ENCODE data around the gene USP44. TPM values are rescaled to one million over a fixed set of nuclear protein-coding genes. Genes with fewer than 3 reads are reported as not detected.

Gene USP44
- total RNA-seq, 2 donors from 2014 or later: 0.22 to 0.80 TPM

GRCh38 chr12:95473884-95474659, 77.2 kb downstream of the USP44 start, which contains the start of gene METAP2:
TSS of gene METAP2 (plus strand) at chr12:95474152. CDS start at chr12:95474180, 28 bp downstream.
- Histone ChIP-seq H3K27ac (peak within 1 kb of the TSS; percentile 94), H3K4me3 (peak within 1 kb of the TSS; percentile 85), H3K27me3 (no peaks in the 10 kb centered on the region), H3K9ac (ENCODE audit: low read depth in 2 of 2, low read length in 2 of 2) (peak within 1 kb of the TSS; percentile 83 to 94), H3K4me1 (no peaks in the 10 kb centered on the region), H3K36me3 (no peaks in the 10 kb centered on the region), H3K9me3 (no peaks in the 10 kb centered on the region)
- DNase-seq: peak; percentile 97
- intact Hi-C loops (cut with DNase I): loop anchor here (10.0 kb wide), 1 partner anchor 249 kb away; no protein-coding TSS in a partner anchor
- TF ChIP-seq, protein P1, sequence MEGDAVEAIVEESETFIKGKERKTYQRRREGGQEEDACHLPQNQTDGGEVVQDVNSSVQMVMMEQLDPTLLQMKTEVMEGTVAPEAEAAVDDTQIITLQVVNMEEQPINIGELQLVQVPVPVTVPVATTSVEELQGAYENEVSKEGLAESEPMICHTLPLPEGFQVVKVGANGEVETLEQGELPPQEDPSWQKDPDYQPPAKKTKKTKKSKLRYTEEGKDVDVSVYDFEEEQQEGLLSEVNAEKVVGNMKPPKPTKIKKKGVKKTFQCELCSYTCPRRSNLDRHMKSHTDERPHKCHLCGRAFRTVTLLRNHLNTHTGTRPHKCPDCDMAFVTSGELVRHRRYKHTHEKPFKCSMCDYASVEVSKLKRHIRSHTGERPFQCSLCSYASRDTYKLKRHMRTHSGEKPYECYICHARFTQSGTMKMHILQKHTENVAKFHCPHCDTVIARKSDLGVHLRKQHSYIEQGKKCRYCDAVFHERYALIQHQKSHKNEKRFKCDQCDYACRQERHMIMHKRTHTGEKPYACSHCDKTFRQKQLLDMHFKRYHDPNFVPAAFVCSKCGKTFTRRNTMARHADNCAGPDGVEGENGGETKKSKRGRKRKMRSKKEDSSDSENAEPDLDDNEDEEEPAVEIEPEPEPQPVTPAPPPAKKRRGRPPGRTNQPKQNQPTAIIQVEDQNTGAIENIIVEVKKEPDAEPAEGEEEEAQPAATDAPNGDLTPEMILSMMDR (IDR thresholded peaks at IDR 0.05): no peak

DNA sequence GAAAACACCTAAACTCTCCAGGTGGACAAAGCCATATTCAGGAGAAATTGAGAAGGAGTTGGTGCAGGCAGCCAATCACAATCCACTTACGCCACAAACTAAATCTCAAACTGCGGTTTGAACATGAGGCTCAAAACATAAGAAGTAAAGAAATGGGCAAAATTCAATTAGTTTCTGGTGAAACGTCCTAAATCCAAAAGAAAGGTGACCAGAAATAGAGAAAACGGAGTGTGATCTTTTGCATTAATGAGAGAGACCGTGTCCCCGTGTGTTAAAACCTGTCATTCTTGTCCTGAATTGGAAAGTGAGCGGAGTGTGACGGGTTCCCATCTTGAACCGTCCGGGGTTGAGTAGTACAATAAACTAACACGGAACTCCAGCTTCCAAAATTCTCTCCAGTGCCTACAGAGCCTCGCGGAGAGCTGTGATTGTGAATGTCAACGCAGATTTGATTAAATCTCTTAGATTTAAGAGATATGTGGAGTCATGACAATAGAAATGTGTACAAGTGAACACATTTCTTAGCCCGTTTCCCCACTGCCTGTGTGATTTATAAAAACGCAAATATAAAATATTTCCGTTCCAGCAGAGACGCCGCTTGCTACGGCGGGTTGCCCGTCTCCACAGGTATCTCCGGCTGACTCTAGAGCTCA, 77.9 kb downstream of the USP44 start:
- no peaks in the 10 kb centered on the region for H3K36me3 ChIP-seq
- H3K9me3 ChIP-seq: no peaks in the 10 kb centered on the region
- no peaks in the 10 kb centered on the region for H3K4me1 ChIP-seq
- peak overlapping the region; percentile 94 for H3K27ac ChIP-seq
- DNase-seq: peak; percentile 68
- H3K9ac ChIP-seq (ENCODE audit: low read depth in 2 of 2, low read length in 2 of 2): peak overlapping the region; percentile 67 to 94
- intact Hi-C loops (cut with DNase I): loop anchor here (10.0 kb wide), 1 partner anchor 249 kb away; no protein-coding TSS in a partner anchor
- H3K4me3 ChIP-seq: peak overlapping the region; percentile 85
- TF ChIP-seq, protein P1 (IDR thresholded peaks at IDR 0.05): no peak
- H3K27me3 ChIP-seq: no peaks in the 10 kb centered on the region

GRCh38 chr12:95470300-95470699, 81.0 kb downstream of the USP44 start:
- H3K27me3 ChIP-seq: no peaks in the 10 kb centered on the region
- no peak overlapping the region for H3K27ac ChIP-seq
- no peak overlapping the region for H3K4me3 ChIP-seq
- no peaks in the 10 kb centered on the region for H3K9me3 ChIP-seq
- intact Hi-C loops (cut with DNase I): loop anchor here (10.0 kb wide), 1 partner anchor 245 kb away; no protein-coding TSS in a partner anchor
- DNase-seq: no peak
- H3K36me3 ChIP-seq: no peaks in the 10 kb centered on the region
- no peaks in the 10 kb centered on the region for H3K4me1 ChIP-seq
- TF ChIP-seq, protein P1 (IDR thresholded peaks at IDR 0.05): no peak
- H3K9ac ChIP-seq (ENCODE audit: low read depth in 2 of 2, low read length in 2 of 2): no peak overlapping the region

Other genes starting within 250 kb of the USP44 start
- 10 to 100 TPM; 49.5 to 53.8 TPM for gene METAP2, start 77.3 kb downstream of the USP44 start, total RNA-seq
- gene NTN4, start 239.3 kb upstream of the USP44 start, total RNA-seq: 10 to 100 TPM; 12.4 to 16.8 TPM